ENCODE results near the gene KCTD4.
"Not testable (repeated sequence)": the region's sequence is repeated elsewhere in the genome, so short reads cannot be mapped to it uniquely, and the experiment has no call there.

The KCTD4 gene

GRCh38 chr13:45200701-45201232 lies at the start of gene KCTD4:
KCTD4 (minus strand) TSS chr13:45201045; CDS start chr13:45194567, 6,478 bp downstream.
- no peak for DNase-seq

- DNase-seq: no peak
Observed at GRCh38 chr13:45249662-45250061, 48.8 kb upstream of the KCTD4 start.

- not testable (repeated sequence) for DNase-seq
Observed at GRCh38 chr13:45244736-45245135, 43.9 kb upstream of the KCTD4 start.

- no peak for DNase-seq
Observed at GRCh38 chr13:45243077-45243476, 42.2 kb upstream of the KCTD4 start.

- DNase-seq: no peak
Observed at GRCh38 chr13:45242524-45242923, 41.7 kb upstream of the KCTD4 start.

GRCh38 chr13:45242070-45242469 lies 41.2 kb upstream of the KCTD4 start:
- peak; percentile 17 for DNase-seq

- no peak for DNase-seq
Observed at GRCh38 chr13:45240143-45240542, 39.3 kb upstream of the KCTD4 start.

GRCh38 chr13:45238945-45239795 lies 38.3 kb upstream of the KCTD4 start:
- no peak for DNase-seq

- no peak for DNase-seq
Observed at GRCh38 chr13:45232591-45232990, 31.7 kb upstream of the KCTD4 start.

- no peak for DNase-seq
Observed at GRCh38 chr13:45231722-45232121, 30.9 kb upstream of the KCTD4 start.

GRCh38 chr13:45231305-45231704 lies 30.5 kb upstream of the KCTD4 start:
- no peak for DNase-seq

- no peak for DNase-seq
Observed at GRCh38 chr13:45229172-45229571, 28.3 kb upstream of the KCTD4 start.

GRCh38 chr13:45228002-45228401 lies 27.2 kb upstream of the KCTD4 start:
- no peak for DNase-seq

GRCh38 chr13:45226024-45226423 lies 25.2 kb upstream of the KCTD4 start:
- DNase-seq: no peak

GRCh38 chr13:45225370-45225769 lies 24.5 kb upstream of the KCTD4 start:
- DNase-seq: no peak

GRCh38 chr13:45224176-45224575 lies 23.3 kb upstream of the KCTD4 start:
- DNase-seq: no peak

GRCh38 chr13:45222919-45223318 lies 22.1 kb upstream of the KCTD4 start:
- no peak for DNase-seq

- no peak for DNase-seq
Observed at GRCh38 chr13:45222516-45222915, 21.7 kb upstream of the KCTD4 start.

- no peak for DNase-seq
Observed at GRCh38 chr13:45220403-45220802, 19.6 kb upstream of the KCTD4 start.

- DNase-seq: peak; percentile 24
Observed at GRCh38 chr13:45219938-45220375, 19.1 kb upstream of the KCTD4 start.

- no peak for DNase-seq
Observed at GRCh38 chr13:45219123-45219891, 18.5 kb upstream of the KCTD4 start.

GRCh38 chr13:45218689-45219088 lies 17.8 kb upstream of the KCTD4 start:
- no peak for DNase-seq

- no peak for DNase-seq
Observed at GRCh38 chr13:45216193-45216592, 15.3 kb upstream of the KCTD4 start.
